SK-N-SH (cell line): ENCODE measurements around the gene CZIB. TPM values are rescaled to one million over a fixed set of nuclear protein-coding genes. Genes with fewer than 3 reads are reported as not detected.
A peak's percentile ranks its signal among the peaks of the same experiment; 100 is the strongest.

Experiments used
- CTCF ChIA-PET: fragments of 300-600, 350-600 bp; formaldehyde crosslinking; extraction: SDS; loops from one replicate; lab custom pipeline; 2021; lab: Yijun Ruan, JAX
- POLR2A ChIA-PET: fragments of 350-600 bp; sonication (Branson Sonifier 250); formaldehyde crosslinking; extraction: SDS; loops from one replicate; lab custom pipeline; 2020; ENCODE audit warnings: antibody characterized with exemption, inconsistent platforms; lab: Yijun Ruan, JAX
- DNase-seq: peaks from one replicate; pipeline ENCODE4 v3.0.0; 2012
- H2AFZ ChIP-seq: fragments of 200-600 bp; sonication (generic); 2 replicates; pipeline ENCODE4 v1.8.1; 2016; ENCODE audit warnings: antibody characterized with exemption, mild to moderate bottlenecking, low read depth
- H3F3A ChIP-seq: fragments of 200-600 bp; sonication (generic); replicated peaks from 2 replicates; pipeline ENCODE3; 2016; ENCODE audit warnings: antibody characterized with exemption, mild to moderate bottlenecking; ENCODE audit not compliant: insufficient read depth
- H3K27ac ChIP-seq, 2 experiments: fragments of 200-500 bp in 1 of 2; fragments of 200-600 bp in 1 of 2; sonication (Bioruptor generic) in 1 of 2; sonication (generic), shearing (Covaris generic) in 1 of 2; 2 replicates each; pipeline versions ENCODE4 v1.5.1 to v1.6.1; 2014 to 2016; ENCODE audit warnings: low read depth in 2 of 2, inconsistent platforms in 1 of 2, low read length in 1 of 2, mild to moderate bottlenecking in 1 of 2, mixed read lengths in 1 of 2
- H3K27me3 ChIP-seq: fragments of 200-600 bp; sonication (generic), shearing (Covaris generic); 2 replicates; pipeline ENCODE4 v1.6.1; 2016; ENCODE audit warnings: mixed run types; ENCODE audit not compliant: insufficient read depth
- H3K36me3 ChIP-seq, 2 experiments: fragments of 200-500 bp in 1 of 2; fragments of 200-600 bp in 1 of 2; sonication (Bioruptor generic) in 1 of 2; sonication (generic) in 1 of 2; replicated peaks in 1 of 2; 2 replicates each; pipeline versions ENCODE3 to v1.5.1; 2014 to 2016; ENCODE audit warnings: low read length in 1 of 2, mild to moderate bottlenecking in 1 of 2; ENCODE audit not compliant: insufficient read depth in 2 of 2, control insufficient read depth in 1 of 2
- H3K4me1 ChIP-seq, 2 experiments: fragments of 200-500 bp in 1 of 2; fragments of 200-600 bp in 1 of 2; sonication (Bioruptor generic) in 1 of 2; sonication (generic), shearing (Covaris generic) in 1 of 2; 2 replicates each; pipeline versions ENCODE4 v1.5.1 to v1.6.1; 2014 to 2016; ENCODE audit warnings: low read depth in 1 of 2, low read length in 1 of 2, mixed run types in 1 of 2; ENCODE audit not compliant: insufficient read depth in 2 of 2, control insufficient read depth in 1 of 2
- H3K4me2 ChIP-seq: fragments of 200-600 bp; sonication (generic), shearing (Covaris generic); 2 replicates; pipeline ENCODE4 v1.6.1; 2017; ENCODE audit warnings: mixed run types
- H3K4me3 ChIP-seq, 2 experiments: fragments of 200-500 bp in 1 of 2; fragments of 200-600 bp in 1 of 2; sonication (Bioruptor generic) in 1 of 2; sonication (generic), shearing (Covaris generic) in 1 of 2; 2 replicates each; pipeline versions ENCODE4 v1.5.1 to v1.8.1; 2014 to 2016; ENCODE audit warnings: low read depth in 2 of 2, inconsistent platforms in 1 of 2, low read length in 1 of 2, mild to moderate bottlenecking in 1 of 2, mixed read lengths in 1 of 2, moderate library complexity in 1 of 2
- H3K79me2 ChIP-seq: fragments of 200-600 bp; sonication (generic); 2 replicates; pipeline ENCODE4 v1.8.1; 2017; ENCODE audit warnings: mild to moderate bottlenecking; ENCODE audit not compliant: insufficient read depth
- H3K9ac ChIP-seq: fragments of 200-600 bp; sonication (generic); 2 replicates; pipeline ENCODE4 v1.6.1; 2017; ENCODE audit warnings: mixed run types
- H3K9me2 ChIP-seq: fragments of 200-600 bp; sonication (generic); 2 replicates; pipeline ENCODE4 v1.6.1; 2017; ENCODE audit warnings: mixed run types
- H3K9me3 ChIP-seq: fragments of 200-600 bp; sonication (generic); 2 replicates; pipeline ENCODE4 v1.6.1; 2017; ENCODE audit warnings: mixed run types, mild to moderate bottlenecking, moderate library complexity
- H4K20me1 ChIP-seq: fragments of 200-600 bp; sonication (generic); 2 replicates; pipeline ENCODE4 v1.6.1; 2017; ENCODE audit warnings: mild to moderate bottlenecking, mixed run types; ENCODE audit not compliant: insufficient read depth
- CTCF ChIP-seq: fragments of 200-600 bp; sonication (generic); IDR thresholded peaks from 2 replicates; pipeline ENCODE4 v1.6.1; 2017; ENCODE audit warnings: antibody characterized with exemption, mild to moderate bottlenecking, moderate library complexity
- ELF1 ChIP-seq: IDR thresholded peaks from 2 replicates; pipeline ENCODE4 v1.4.0; 2012
- EZH2phosphoT487 ChIP-seq: fragments of 200-600 bp; sonication (generic); IDR thresholded peaks from 2 replicates; pipeline ENCODE4 v1.6.1; 2017; ENCODE audit warnings: low read depth, mixed run types, mild to moderate bottlenecking, antibody characterized with exemption, moderate library complexity, borderline replicate concordance
- FOSL2 ChIP-seq: IDR thresholded peaks from 2 replicates; pipeline ENCODE4 v1.4.0; 2012; ENCODE audit warnings: low read depth, mild to moderate bottlenecking, moderate library complexity, borderline replicate concordance
- FOXM1 ChIP-seq: IDR thresholded peaks from 2 replicates; pipeline ENCODE4 v1.4.0; 2012; ENCODE audit warnings: low read depth, mild to moderate bottlenecking
- GATA2 ChIP-seq: sonication (generic); formaldehyde crosslinking; IDR thresholded peaks from 2 replicates; pipeline ENCODE4 v1.5.0; 2020; ENCODE audit warnings: mild to moderate bottlenecking, missing genetic modification reagents
- NRF1 ChIP-seq: IDR thresholded peaks from 2 replicates; pipeline ENCODE4 v1.6.1; 2012; ENCODE audit warnings: low read depth, mild to moderate bottlenecking, low read length
- PBX3 ChIP-seq: IDR thresholded peaks from 2 replicates; pipeline ENCODE4; 2012
- POLR2AphosphoS5 ChIP-seq: IDR thresholded peaks from 2 replicates; pipeline ENCODE4 v1.6.1; 2012; ENCODE audit warnings: low read depth, low read length
- RAD21 ChIP-seq: IDR thresholded peaks from 2 replicates; pipeline ENCODE4 v1.6.1; 2012; ENCODE audit warnings: mild to moderate bottlenecking, low read length
- REST ChIP-seq: IDR thresholded peaks from 2 replicates; pipeline ENCODE4 v1.6.1; 2012; ENCODE audit warnings: mild to moderate bottlenecking, low read depth, low read length, moderate library complexity
- RFX5 ChIP-seq: IDR thresholded peaks from 2 replicates; pipeline ENCODE4 v1.6.1; 2012; ENCODE audit warnings: mild to moderate bottlenecking, improper control_type of control experiment, low read length
- RXRA ChIP-seq: IDR thresholded peaks from 2 replicates; pipeline ENCODE4 v1.4.0; 2012; ENCODE audit warnings: low read depth, mild to moderate bottlenecking, borderline replicate concordance
- TCF12 ChIP-seq: IDR thresholded peaks from 2 replicates; pipeline ENCODE4 v1.4.0; 2012
- TEAD4 ChIP-seq: IDR thresholded peaks from 2 replicates; pipeline ENCODE4 v1.4.0; 2012; ENCODE audit warnings: mild to moderate bottlenecking, borderline replicate concordance; ENCODE audit not compliant: insufficient read depth
- USF1 ChIP-seq: IDR thresholded peaks from 2 replicates; pipeline ENCODE4 v1.4.0; 2012; ENCODE audit warnings: low read depth, borderline replicate concordance
- ZBTB33 ChIP-seq: IDR thresholded peaks from 2 replicates; pipeline ENCODE4 v1.4.0; 2012; ENCODE audit warnings: low read depth, borderline replicate concordance
- WGBS: methylation state at CpG from one replicate; pipeline ENCODE4 v1.1.6; 2017; ENCODE audit warnings: low lambda C conversion rate; 5-methylcytosine and 5-hydroxymethylcytosine counted together
- polyA plus RNA-seq, 3 experiments: library from polyadenylated mRNA; depleted of rRNA; stranded (reverse); fragments of >200 nt; gene quantifications; 2 replicates each; pipeline ENCODE4 v1.2.3, GENCODE V29; 2012

The CZIB gene
- polyA plus RNA-seq, 1 of the 3 experiments (the other 2 are of a cell fraction) = 69.0 TPM

GRCh38 chr1:53180226-53180625 is 40.2 kb downstream of the CZIB start:
- H3K9me2 ChIP-seq = no peaks in the 10 kb centered on the region
- CTCF ChIA-PET = interaction anchor here (0.7 to 9.7 kb wide), 15 partner anchors 9 to 479 kb away, joined by 3 to 65 read pairs (median 4); partner anchors contain the start of gene CPT2
- no peaks in the 10 kb centered on the region for H3F3A ChIP-seq
- TF ChIP-seq CTCF = no peak
- no peak for TF ChIP-seq GATA2 (CRISPR knock-in tag)
- TF ChIP-seq FOXM1 = no peak
- no peak for TF ChIP-seq REST
- no peak for TF ChIP-seq RXRA
- TF ChIP-seq ZBTB33 = no peak
- TF ChIP-seq TEAD4 = no peak
- no peak for TF ChIP-seq PBX3
- no peak for TF ChIP-seq NRF1
- no peak for TF ChIP-seq FOSL2
- no peak for TF ChIP-seq EZH2phosphoT487
- TF ChIP-seq TCF12 = no peak
- no peak for TF ChIP-seq ELF1
- TF ChIP-seq RAD21 = no peak
- no peak for TF ChIP-seq POLR2AphosphoS5
- TF ChIP-seq USF1 = no peak
- no peak for TF ChIP-seq RFX5
- no peak overlapping the region for H3K4me2 ChIP-seq
- H3K27ac ChIP-seq = no peak overlapping the region
- no peaks in the 10 kb centered on the region for H3K27me3 ChIP-seq
- peak overlapping the region; percentile 67; the same call in 1 of the 2 replicates for H2AFZ ChIP-seq
- no peak for DNase-seq
- H3K79me2 ChIP-seq = no peaks in the 10 kb centered on the region
- POLR2A ChIA-PET = interaction anchor here (1.2 kb wide), 1 partner anchor 477 kb away, joined by 3 read pairs; no protein-coding TSS in a partner anchor
- H3K4me3 ChIP-seq = no peak overlapping the region
- H3K36me3 ChIP-seq = no peaks in the 10 kb centered on the region
- H3K9ac ChIP-seq = no peak overlapping the region
- H3K9me3 ChIP-seq = no peaks in the 10 kb centered on the region
- WGBS = 72% methylated on average over 2 of the region's 2 CpGs
- no peaks in the 10 kb centered on the region for H4K20me1 ChIP-seq
- peaks cover 7 to 12% of the 10 kb centered on the region in 2 experiments; a peak in 2 of 4 replicates for H3K4me1 ChIP-seq
